ENCODE measurements around the gene PIGL. TPM values are rescaled to one million over a fixed set of nuclear protein-coding genes. Genes with fewer than 3 reads are reported as not detected.
A peak's percentile ranks its signal among the peaks of the same experiment; 100 is the strongest.

The PIGL gene
- total RNA-seq, 2 experiments from 2014 or later = 33.4 to 33.6 TPM

DNA sequence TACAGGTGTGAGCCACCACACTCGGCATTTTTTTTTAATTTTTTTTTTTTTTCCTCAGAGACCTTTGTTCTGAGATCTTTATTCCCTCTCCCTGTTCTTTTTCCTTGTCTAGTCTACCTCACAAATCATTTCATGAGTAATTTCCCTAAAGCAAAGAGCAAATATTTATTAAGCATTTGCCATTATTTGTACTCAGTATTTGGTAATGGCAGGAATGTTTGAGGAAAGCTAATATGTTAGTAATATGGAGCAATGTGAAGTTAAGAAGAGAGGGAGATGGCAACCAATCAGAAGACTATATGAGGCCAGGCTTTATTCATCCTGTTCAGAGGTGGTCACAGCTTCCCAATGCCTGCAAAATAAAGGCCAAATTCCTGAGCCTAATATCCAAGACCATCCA is 122.9 kb downstream of the PIGL start:
- CTCF ChIA-PET = no interaction called here
- Mint-ChIP-seq H3K4me3 (no peak overlapping the region), H3K4me1 (no peaks in the 10 kb centered on the region), H3K36me3 (ENCODE audit: low read depth) (peaks cover 19% of the 10 kb centered on the region), H3K27ac (no peak overlapping the region), H3K27me3 (no peaks in the 10 kb centered on the region), H3K9me3 (ENCODE audit: low read depth) (no peaks in the 10 kb centered on the region)
- POLR2A ChIA-PET = no interaction called here
- ATAC-seq (no peak), DNase-seq (no peak)
- intact Hi-C loops (cut with DNase I, micrococcal nuclease) = no loop called here

DNA sequence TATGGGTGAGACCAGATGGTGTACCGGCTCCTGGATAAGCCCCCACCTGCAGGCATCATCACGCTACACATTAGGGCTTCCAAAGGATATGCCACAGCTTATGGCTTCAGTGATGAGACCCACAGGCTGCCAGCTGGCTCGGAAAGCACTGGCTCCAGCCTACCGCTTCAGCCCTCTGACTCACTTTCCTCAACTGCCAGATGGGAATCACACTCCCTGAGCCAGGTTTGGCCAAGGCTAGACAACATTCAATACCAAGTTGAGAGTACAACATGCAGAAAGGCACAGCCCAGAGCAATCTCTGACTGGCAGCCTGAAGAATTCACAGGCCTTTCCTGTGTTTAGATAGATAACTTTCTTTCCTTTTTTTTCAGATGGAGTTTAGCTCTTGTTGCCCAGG is 126.0 kb downstream of the PIGL start:
- Mint-ChIP-seq H3K36me3 (ENCODE audit: low read depth) (peaks cover 28% of the 10 kb centered on the region), H3K4me3 (no peak overlapping the region), H3K4me1 (no peaks in the 10 kb centered on the region), H3K9me3 (ENCODE audit: low read depth) (no peaks in the 10 kb centered on the region), H3K27ac (no peak overlapping the region), H3K27me3 (no peaks in the 10 kb centered on the region)
- POLR2A ChIA-PET = no interaction called here
- intact Hi-C loops (cut with DNase I, micrococcal nuclease) = no loop called here
- DNase-seq = no peak
- no peak for ATAC-seq
- CTCF ChIA-PET = no interaction called here

DNA sequence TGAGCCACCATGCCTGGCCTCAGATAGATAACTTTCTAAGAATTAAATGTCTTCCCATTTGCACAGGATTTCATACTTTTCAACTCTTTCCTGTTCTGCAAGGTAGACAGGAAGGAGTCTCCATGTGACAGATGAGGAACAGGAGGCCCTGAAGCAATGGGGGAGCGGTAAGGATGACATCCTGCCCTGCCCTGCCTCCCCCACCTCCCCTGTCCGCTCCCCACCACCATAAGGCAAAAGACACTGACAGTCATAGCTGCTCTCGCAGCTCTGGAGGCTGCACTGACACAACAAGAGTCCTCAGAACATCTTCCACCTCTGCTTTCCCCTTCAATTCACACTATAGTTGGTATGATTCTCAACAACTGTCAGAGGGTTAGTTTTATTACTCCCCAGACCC is 126.6 kb downstream of the PIGL start:
- Mint-ChIP-seq H3K4me1 (no peaks in the 10 kb centered on the region), H3K9me3 (ENCODE audit: low read depth) (no peaks in the 10 kb centered on the region), H3K4me3 (no peak overlapping the region), H3K27ac (no peak overlapping the region), H3K27me3 (no peaks in the 10 kb centered on the region), H3K36me3 (ENCODE audit: low read depth) (peaks cover 28% of the 10 kb centered on the region)
- intact Hi-C loops (cut with DNase I, micrococcal nuclease) = no loop called here
- DNase-seq (no peak), ATAC-seq (no peak)
- ChIA-PET POLR2A (no interaction called here), CTCF (interaction anchor here (0.8 to 1.4 kb wide), 3 partner anchors 9 to 19 kb away, joined by 3 to 5 read pairs (median 4); partner anchors contain the start of gene CENPV)

DNA sequence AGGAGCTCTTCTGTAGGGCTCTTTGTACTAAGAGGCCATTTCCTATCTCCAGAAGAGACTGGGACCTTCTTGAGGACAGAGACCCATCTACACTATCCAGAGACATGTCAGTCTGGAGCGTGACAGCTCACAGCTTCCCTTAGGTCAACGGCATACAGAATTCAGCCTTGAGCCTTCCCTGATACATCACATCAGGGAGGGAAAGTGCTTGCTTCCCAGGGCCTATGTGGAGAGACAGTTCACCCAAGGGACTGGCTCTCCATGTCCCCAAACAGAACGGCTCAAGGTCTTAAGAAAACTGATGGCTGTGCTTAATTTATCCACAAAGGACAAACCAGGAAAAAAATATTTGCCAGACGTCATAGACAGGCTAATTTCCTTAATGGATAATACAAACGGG is 128.6 kb downstream of the PIGL start:
- no peaks in the 10 kb centered on the region for H3K27me3 Mint-ChIP-seq
- ATAC-seq (no peak), DNase-seq (no peak)
- no peak overlapping the region for H3K27ac Mint-ChIP-seq
- ChIA-PET POLR2A (no interaction called here), CTCF (no interaction called here)
- peaks cover 4% of the 10 kb centered on the region for H3K4me1 Mint-ChIP-seq
- peaks cover 37% of the 10 kb centered on the region for H3K36me3 Mint-ChIP-seq (ENCODE audit: low read depth)
- no peak overlapping the region for H3K4me3 Mint-ChIP-seq
- H3K9me3 Mint-ChIP-seq (ENCODE audit: low read depth) = no peaks in the 10 kb centered on the region
- intact Hi-C loops (cut with DNase I, micrococcal nuclease) = no loop called here

DNA sequence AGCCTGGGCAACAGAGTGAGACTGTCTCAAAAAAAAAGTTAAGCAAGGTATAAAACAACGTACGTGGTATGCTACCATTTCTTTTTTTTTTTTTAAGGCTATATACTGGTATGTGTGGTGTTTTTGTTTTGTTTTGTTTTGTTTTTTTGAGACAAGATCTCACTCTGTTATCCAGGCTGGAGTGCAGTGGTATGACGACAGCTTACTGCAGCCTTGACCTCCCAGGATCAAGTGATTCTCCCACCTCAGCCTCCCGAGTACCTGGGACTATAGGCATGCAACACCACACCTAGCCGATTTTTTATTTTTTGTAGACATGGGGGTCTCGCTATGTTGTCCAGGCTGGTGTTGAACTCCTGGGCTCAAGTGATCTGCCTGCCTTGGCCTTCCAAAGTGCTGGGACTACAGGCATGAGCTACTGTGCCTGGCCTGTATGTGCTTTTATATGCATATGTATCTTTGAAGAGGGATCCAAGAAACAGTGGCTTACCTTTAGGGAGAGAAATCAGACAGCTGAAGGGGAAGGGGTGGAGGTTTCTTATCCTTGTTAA is 129.8 kb downstream of the PIGL start:
- H3K27me3 Mint-ChIP-seq = no peaks in the 10 kb centered on the region
- intact Hi-C loops (cut with DNase I, micrococcal nuclease) = no loop called here
- no peak for DNase-seq
- peaks cover 38% of the 10 kb centered on the region for H3K36me3 Mint-ChIP-seq (ENCODE audit: low read depth)
- H3K9me3 Mint-ChIP-seq (ENCODE audit: low read depth) = no peaks in the 10 kb centered on the region
- peaks cover 13% of the 10 kb centered on the region for H3K4me1 Mint-ChIP-seq
- no peak overlapping the region for H3K4me3 Mint-ChIP-seq
- no peak overlapping the region for H3K27ac Mint-ChIP-seq
- no peak for ATAC-seq
- POLR2A ChIA-PET = no interaction called here
- CTCF ChIA-PET = interaction anchor here (1.1 kb wide), 1 partner anchor 17 kb away, joined by 3 read pairs; no protein-coding TSS in a partner anchor

DNA sequence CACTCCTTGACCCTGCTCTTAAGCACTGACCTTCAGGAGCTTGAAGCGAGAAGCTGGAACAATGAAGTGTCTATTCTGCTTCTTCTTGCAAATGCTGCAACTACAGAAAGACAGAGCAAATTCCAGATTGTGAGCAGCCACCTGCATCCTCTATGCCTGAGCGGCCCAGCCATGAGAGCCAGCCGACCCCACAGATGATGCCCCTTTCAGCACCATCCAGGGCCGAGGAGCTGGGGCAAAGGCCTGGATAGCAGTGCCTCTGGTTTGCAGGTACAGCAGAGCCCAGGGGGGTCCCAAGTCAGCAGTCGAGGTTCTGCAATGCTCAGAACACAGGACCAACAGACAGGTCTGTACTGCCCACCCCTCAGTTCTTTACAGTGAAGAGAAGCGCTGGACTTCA is 131.6 kb downstream of the PIGL start:
- Mint-ChIP-seq H3K4me3 (no peak overlapping the region), H3K27me3 (no peaks in the 10 kb centered on the region), H3K36me3 (ENCODE audit: low read depth) (peaks cover 32% of the 10 kb centered on the region), H3K27ac (no peak overlapping the region), H3K4me1 (peaks cover 17% of the 10 kb centered on the region), H3K9me3 (ENCODE audit: low read depth) (no peaks in the 10 kb centered on the region)
- POLR2A ChIA-PET = no interaction called here
- DNase-seq (no peak), ATAC-seq (no peak)
- intact Hi-C loops (cut with DNase I, micrococcal nuclease) = no loop called here
- CTCF ChIA-PET = no interaction called here

DNA sequence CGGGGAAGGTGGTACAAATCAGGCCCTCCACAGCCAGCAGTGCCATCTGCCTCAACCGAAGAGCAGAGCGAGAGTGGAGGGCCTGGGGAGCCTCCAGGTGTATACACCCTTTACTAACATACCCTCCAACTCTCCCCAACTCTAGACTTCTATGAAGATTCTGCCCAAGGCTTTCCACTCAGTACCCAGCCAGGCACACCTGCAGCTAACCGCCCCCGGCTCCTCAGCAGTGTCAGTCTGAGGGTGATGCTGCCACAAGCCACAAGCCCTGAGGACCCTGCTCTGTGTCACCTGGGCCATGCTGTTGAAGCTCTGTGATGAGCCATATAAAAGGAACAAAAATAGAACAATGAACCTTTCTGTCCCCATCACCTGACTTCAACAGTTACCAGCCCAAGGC is 132.4 kb downstream of the PIGL start:
- H3K4me3 Mint-ChIP-seq = no peak overlapping the region
- peaks cover 24% of the 10 kb centered on the region for H3K36me3 Mint-ChIP-seq (ENCODE audit: low read depth)
- ATAC-seq = no peak
- H3K9me3 Mint-ChIP-seq (ENCODE audit: low read depth) = no peaks in the 10 kb centered on the region
- peaks cover 22% of the 10 kb centered on the region for H3K4me1 Mint-ChIP-seq
- peak; percentile 34 for DNase-seq
- intact Hi-C loops (cut with DNase I, micrococcal nuclease) = no loop called here
- no peaks in the 10 kb centered on the region for H3K27me3 Mint-ChIP-seq
- ChIA-PET CTCF (interaction anchor here (0.7 to 7.4 kb wide), 3 partner anchors 15 to 569 kb away, joined by 3 to 64 read pairs (median 4); no protein-coding TSS in a partner anchor), POLR2A (no interaction called here)
- peak overlapping the region; percentile 23 for H3K27ac Mint-ChIP-seq

DNA sequence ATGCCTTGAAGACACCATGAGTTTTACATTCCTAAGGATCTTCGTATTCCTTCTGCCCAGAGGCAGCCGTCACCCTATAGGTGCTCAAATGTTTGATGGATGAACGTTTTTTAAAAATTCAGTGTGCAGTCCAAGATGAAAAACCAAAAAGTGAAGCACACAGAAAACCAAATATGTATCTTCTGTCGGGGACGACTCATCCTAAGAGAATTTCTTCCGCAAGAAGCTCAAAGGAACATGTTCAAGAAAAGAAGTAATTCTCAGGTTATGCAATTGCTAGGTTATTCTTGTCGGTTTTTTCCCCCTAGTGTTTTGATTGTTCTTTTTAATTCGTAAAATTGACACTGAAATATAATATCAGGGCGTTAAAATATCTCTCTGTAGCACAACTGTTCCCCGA is 134.8 kb downstream of the PIGL start:
- ATAC-seq (no peak), DNase-seq (no peak)
- ChIA-PET CTCF (interaction anchor here (0.9 to 7.4 kb wide), 6 partner anchors 9 to 238 kb away, joined by 3 to 64 read pairs (median 4); no protein-coding TSS in a partner anchor), POLR2A (no interaction called here)
- intact Hi-C loops (cut with DNase I, micrococcal nuclease) = loop anchor here (1.0 to 5.0 kb wide), 4 partner anchors 65 to 135 kb away; partner anchors contain the start of gene PIGL (in 2 of the 2)
- H3K4me3 Mint-ChIP-seq = peak overlapping the region; percentile 97
- peaks cover 22% of the 10 kb centered on the region for H3K4me1 Mint-ChIP-seq
- no peaks in the 10 kb centered on the region for H3K9me3 Mint-ChIP-seq (ENCODE audit: low read depth)
- H3K27ac Mint-ChIP-seq = peak overlapping the region; percentile 84
- peaks cover 22% of the 10 kb centered on the region for H3K36me3 Mint-ChIP-seq (ENCODE audit: low read depth)
- H3K27me3 Mint-ChIP-seq = no peaks in the 10 kb centered on the region

DNA sequence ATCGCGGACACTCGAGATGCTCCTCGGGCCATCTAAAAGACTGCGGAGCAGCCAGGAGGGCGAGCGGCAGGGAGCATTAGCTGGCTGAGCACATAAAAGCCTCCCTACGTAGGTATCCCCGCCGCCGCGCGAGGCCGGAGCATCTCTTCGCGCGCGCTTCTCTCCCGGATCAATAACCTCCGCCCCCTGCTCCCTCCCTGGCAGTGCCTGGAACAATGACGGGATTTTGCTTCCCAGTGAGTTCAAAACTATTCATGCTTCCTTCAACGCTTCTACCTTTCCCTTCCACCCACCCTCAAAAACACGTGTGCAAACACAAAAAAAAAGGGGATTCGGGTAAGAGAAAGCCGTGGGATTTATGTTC is 135.3 kb downstream of the PIGL start:
- Mint-ChIP-seq H3K27ac (peak overlapping the region; percentile 84), H3K27me3 (no peaks in the 10 kb centered on the region), H3K36me3 (ENCODE audit: low read depth) (peaks cover 17% of the 10 kb centered on the region), H3K4me1 (peaks cover 22% of the 10 kb centered on the region), H3K9me3 (ENCODE audit: low read depth) (no peaks in the 10 kb centered on the region), H3K4me3 (peak overlapping the region; percentile 97)
- peak; percentile 50 for ATAC-seq
- CTCF ChIA-PET = interaction anchor here (0.9 to 7.4 kb wide), 7 partner anchors 9 to 237 kb away, joined by 3 to 64 read pairs (median 3); no protein-coding TSS in a partner anchor
- POLR2A ChIA-PET = interaction anchor here (1.1 to 1.2 kb wide), 2 partner anchors 89 to 338 kb away, joined by 3 read pairs; partner anchors contain the start of gene CCDC144A
- DNase-seq = peak; percentile 70
- intact Hi-C loops (cut with DNase I, micrococcal nuclease) = loop anchor here (1.0 to 5.0 kb wide), 4 partner anchors 65 to 135 kb away; partner anchors contain the start of gene PIGL (in 2 of the 2)

DNA sequence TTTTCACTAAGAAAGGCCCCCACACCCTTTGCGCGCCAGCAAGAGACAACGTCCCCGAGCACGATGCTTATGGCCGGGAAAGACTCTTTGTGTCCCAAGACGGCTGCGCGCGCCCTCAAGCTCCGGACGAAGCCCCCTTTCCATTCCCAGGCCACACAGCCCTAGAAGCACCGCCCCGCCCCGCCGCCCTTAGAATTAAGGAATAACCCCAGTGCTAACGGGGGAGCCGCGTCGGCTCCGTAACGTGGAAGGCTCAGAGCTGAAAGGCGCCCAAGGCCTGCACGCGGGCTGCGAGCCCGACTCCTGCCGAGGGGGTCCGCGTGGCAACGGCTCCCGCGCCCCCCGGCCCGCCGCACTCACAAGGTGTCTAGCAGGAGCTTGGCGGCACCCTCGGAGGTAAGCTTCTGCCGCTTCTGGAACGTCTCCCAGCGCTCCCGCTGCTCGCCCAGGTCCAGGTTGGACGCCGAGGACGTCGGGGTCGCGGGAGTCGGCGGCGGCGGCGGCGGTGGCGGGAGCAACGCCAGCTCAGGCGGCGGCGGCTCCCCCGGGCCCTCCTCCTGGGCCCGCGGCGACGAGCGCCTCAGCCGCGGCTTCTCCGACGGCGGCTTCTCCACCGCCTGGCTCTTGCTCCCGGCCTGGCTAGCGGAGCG is 135.8 kb downstream of the PIGL start:
- peak; percentile 62 for ATAC-seq
- ChIA-PET POLR2A (interaction anchor here (0.6 to 1.6 kb wide), 5 partner anchors 28 to 337 kb away, joined by 3 to 9 read pairs (median 5); partner anchors contain the start of genes CCDC144A and UBB), CTCF (interaction anchor here (0.6 to 7.4 kb wide), 11 partner anchors 9 to 237 kb away, joined by 3 to 64 read pairs (median 3); no protein-coding TSS in a partner anchor)
- intact Hi-C loops (cut with DNase I, micrococcal nuclease) = loop anchor here (1.0 to 5.0 kb wide), 8 partner anchors 28 to 183 kb away; partner anchors contain the start of gene PIGL (in 2 of the 2)
- Mint-ChIP-seq H3K36me3 (ENCODE audit: low read depth) (peaks cover 14% of the 10 kb centered on the region), H3K9me3 (ENCODE audit: low read depth) (no peaks in the 10 kb centered on the region), H3K4me3 (peak overlapping the region; percentile 97), H3K27ac (peak overlapping the region; percentile 84), H3K27me3 (no peaks in the 10 kb centered on the region), H3K4me1 (peaks cover 22% of the 10 kb centered on the region)
- peak; percentile 57 for DNase-seq

DNA sequence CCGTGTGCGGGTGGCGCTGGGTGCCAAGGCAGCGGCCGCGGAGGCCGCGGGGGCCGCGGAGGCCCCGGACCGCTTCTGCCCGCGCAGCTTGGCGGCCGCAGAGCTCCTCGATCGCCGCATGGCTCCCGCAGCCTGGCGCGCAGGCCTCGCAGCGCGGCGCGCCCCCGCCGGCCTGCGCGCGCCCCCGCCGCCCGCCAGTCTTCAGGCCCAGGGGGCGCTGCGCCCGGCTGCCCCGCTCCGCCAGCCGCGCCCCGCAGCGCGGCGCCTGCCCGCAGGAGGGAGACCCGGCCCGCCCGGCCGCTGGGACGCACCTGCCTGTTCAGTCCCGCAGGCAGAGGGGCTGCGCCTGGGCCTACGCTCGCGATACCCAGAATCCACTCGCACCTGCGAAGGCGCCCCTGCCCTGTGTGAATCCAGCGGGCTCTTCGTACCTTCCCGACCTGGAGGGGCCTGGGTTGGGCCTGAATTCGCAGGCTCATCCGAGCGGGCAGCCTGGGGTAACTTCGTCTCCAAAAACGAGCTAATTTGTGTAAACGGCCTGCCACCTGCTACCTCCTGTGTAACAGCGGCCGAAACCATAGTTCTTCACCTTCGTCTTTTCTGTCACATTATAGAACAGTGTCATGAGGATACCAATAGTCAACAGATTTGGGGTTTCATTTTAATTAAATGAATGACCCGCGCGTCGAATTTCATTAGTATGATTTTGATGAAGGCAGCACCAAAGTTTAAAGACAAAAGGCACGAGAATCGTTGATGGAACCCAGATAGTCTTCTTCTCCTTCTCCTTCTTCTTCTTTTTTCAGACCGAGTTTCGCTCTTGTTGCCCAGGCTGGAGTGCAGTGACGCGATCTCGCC is 136.5 kb downstream of the PIGL start, which contains the start of gene CENPV:
TSS of gene CENPV (minus strand) at position 153 of the 858 bp plus-strand sequence. CDS start at position 120, 33 bp downstream.
- intact Hi-C loops (cut with DNase I, micrococcal nuclease) = loop anchor here (1.0 to 5.0 kb wide), 7 partner anchors 27 to 182 kb away; partner anchors contain the start of gene PIGL (in 1 of the 2)
- no peaks in the 10 kb centered on the region for H3K27me3 Mint-ChIP-seq
- peaks cover 14% of the 10 kb centered on the region for H3K36me3 Mint-ChIP-seq (ENCODE audit: low read depth)
- CTCF ChIA-PET = interaction anchor here (0.5 to 7.4 kb wide), 12 partner anchors 9 to 1483 kb away, joined by 3 to 64 read pairs (median 3); partner anchors contain the start of gene SREBF1
- ATAC-seq (peak; percentile 82), DNase-seq (peak; percentile 81)
- POLR2A ChIA-PET = interaction anchor here (0.5 to 1.6 kb wide), 6 partner anchors 27 to 336 kb away, joined by 3 to 9 read pairs (median 4); partner anchors contain the start of genes CCDC144A and UBB
- peak within 1 kb of the TSS; percentile 84 for H3K27ac Mint-ChIP-seq
- no peaks in the 10 kb centered on the region for H3K9me3 Mint-ChIP-seq (ENCODE audit: low read depth)
- H3K4me1 Mint-ChIP-seq = peaks cover 22% of the 10 kb centered on the region
- H3K4me3 Mint-ChIP-seq = peak within 1 kb of the TSS; percentile 97

Data from activated CD4-positive, alpha-beta T cell treated with anti-CD3 and anti-CD28 coated beads for 36 hours (primary cell).